ENCODE measurements around the gene CLEC4M.

GRCh38 chr19:7720351-7720750, 42.7 kb upstream of the CLEC4M start:
- TF ChIP-seq, protein P1, sequence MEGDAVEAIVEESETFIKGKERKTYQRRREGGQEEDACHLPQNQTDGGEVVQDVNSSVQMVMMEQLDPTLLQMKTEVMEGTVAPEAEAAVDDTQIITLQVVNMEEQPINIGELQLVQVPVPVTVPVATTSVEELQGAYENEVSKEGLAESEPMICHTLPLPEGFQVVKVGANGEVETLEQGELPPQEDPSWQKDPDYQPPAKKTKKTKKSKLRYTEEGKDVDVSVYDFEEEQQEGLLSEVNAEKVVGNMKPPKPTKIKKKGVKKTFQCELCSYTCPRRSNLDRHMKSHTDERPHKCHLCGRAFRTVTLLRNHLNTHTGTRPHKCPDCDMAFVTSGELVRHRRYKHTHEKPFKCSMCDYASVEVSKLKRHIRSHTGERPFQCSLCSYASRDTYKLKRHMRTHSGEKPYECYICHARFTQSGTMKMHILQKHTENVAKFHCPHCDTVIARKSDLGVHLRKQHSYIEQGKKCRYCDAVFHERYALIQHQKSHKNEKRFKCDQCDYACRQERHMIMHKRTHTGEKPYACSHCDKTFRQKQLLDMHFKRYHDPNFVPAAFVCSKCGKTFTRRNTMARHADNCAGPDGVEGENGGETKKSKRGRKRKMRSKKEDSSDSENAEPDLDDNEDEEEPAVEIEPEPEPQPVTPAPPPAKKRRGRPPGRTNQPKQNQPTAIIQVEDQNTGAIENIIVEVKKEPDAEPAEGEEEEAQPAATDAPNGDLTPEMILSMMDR (IDR thresholded peaks at IDR 0.05; ENCODE audit: low read depth, low read length, poor library complexity, severe bottlenecking) = no peak
- no peak for TF ChIP-seq EZH2phosphoT487 (IDR thresholded peaks at IDR 0.05; ENCODE audit: borderline replicate concordance, low read length)

Measured in DOHH2 (cell line).